Fibroblast of lung (primary cell): Measurements from ENCODE around the gene TTC23. TPM values are rescaled to one million over a fixed set of nuclear protein-coding genes. Genes with fewer than 3 reads are reported as not detected.

Experiments used
- DNase-seq, 2 donors: peaks; one replicate each; pipeline versions ENCODE4 v3.0.0 to v3.0.0-alpha.2; 2010; ENCODE audit warnings: low read depth in 2 of 2
- H2AFZ ChIP-seq: 2 replicates; pipeline ENCODE4 v1.5.1; 2012; ENCODE audit warnings: low read length, control low read depth, inconsistent platforms
- H3K27ac ChIP-seq: 2 replicates; pipeline ENCODE4 v1.5.1; 2011; ENCODE audit warnings: low read length, control low read depth; ENCODE audit not compliant: insufficient read depth
- H3K27me3 ChIP-seq: 2 replicates; pipeline ENCODE4 v1.5.1; 2011; ENCODE audit warnings: mild to moderate bottlenecking, low read length; ENCODE audit not compliant: control insufficient read depth, insufficient read depth
- H3K36me3 ChIP-seq: 2 replicates; pipeline ENCODE4 v1.5.1; 2011; ENCODE audit warnings: low read length; ENCODE audit not compliant: control insufficient read depth, insufficient read depth
- H3K4me1 ChIP-seq: 2 replicates; pipeline ENCODE4 v1.5.1; 2011; ENCODE audit warnings: low read length; ENCODE audit not compliant: control insufficient read depth, insufficient read depth; ENCODE audit errors: extremely low read depth
- H3K4me2 ChIP-seq: 2 replicates; pipeline ENCODE4 v1.5.1; 2011; ENCODE audit warnings: low read length, control low read depth; ENCODE audit not compliant: insufficient read depth; ENCODE audit errors: extremely low read depth
- H3K4me3 ChIP-seq, 4 experiments: fragments of 200-600 bp in 1 of 4; sonication (generic) in 1 of 4; replicated peaks in 1 of 4; 2 replicates each; pipeline ENCODE4 v1.5.1; 2011 to 2016; ENCODE audit warnings: low read length in 4 of 4, low read depth in 3 of 4, mild to moderate bottlenecking in 3 of 4, control low read depth in 2 of 4, inconsistent platforms in 1 of 4, mixed read lengths in 1 of 4; ENCODE audit not compliant: insufficient read depth in 1 of 4; ENCODE audit errors: control extremely low read depth in 1 of 4
- H3K79me2 ChIP-seq: 2 replicates; pipeline ENCODE4 v1.5.1; 2012; ENCODE audit warnings: mild to moderate bottlenecking, low read length, inconsistent platforms; ENCODE audit not compliant: control insufficient read depth, insufficient read depth
- H3K9ac ChIP-seq: 2 replicates; pipeline ENCODE4 v1.5.1; 2011; ENCODE audit warnings: mild to moderate bottlenecking, low read length, control low read depth; ENCODE audit not compliant: insufficient read depth
- H3K9me3 ChIP-seq: 2 replicates; pipeline ENCODE4 v1.5.1; 2012; ENCODE audit warnings: low read depth, low read length; ENCODE audit not compliant: control insufficient read depth, insufficient read depth
- H4K20me1 ChIP-seq: 2 replicates; pipeline ENCODE4 v1.5.1; 2011; ENCODE audit warnings: low read length; ENCODE audit not compliant: control insufficient read depth, insufficient read depth; ENCODE audit errors: extremely low read depth
- EZH2 ChIP-seq: IDR thresholded peaks from 2 replicates; pipeline ENCODE4 v1.5.1; 2012; ENCODE audit warnings: low read length, control low read depth, mild to moderate bottlenecking; ENCODE audit errors: missing control alignments
- polyA plus RNA-seq, 2 donors: library from polyadenylated mRNA; depleted of rRNA in 1 of 2; stranded (reverse) in 1 of 2; unstranded in 1 of 2; fragments of >200 nt; gene quantifications; 2 replicates each; pipeline ENCODE4 v1.2.1, GENCODE V29; 2011 to 2012; ENCODE audit warnings: missing spikeins in 1 of 2
- total RNA-seq: library from RNA; depleted of rRNA; stranded (reverse); fragments of >200 nt; gene quantifications from 2 replicates; pipeline ENCODE4 v1.2.1, GENCODE V29; 2014
- TF ChIP-seq, protein P1 (sequence below), 2 donors: IDR thresholded peaks in 1 of 2; conservative IDR thresholded peaks in 1 of 2; 1 replicate in 1 of 2; 2 replicates in 1 of 2; pipeline ENCODE4 v1.5.1; 2011 to 2012; ENCODE audit warnings: low read length in 2 of 2, control low read depth in 1 of 2, inconsistent platforms in 1 of 2, low read depth in 1 of 2, mild to moderate bottlenecking in 1 of 2

TTC23 gene
- total and polyA plus RNA-seq, 2 donors (not counting 1 experiment from before 2014, with no cell fraction given) = 3.5 to 30.4 TPM

DNA sequence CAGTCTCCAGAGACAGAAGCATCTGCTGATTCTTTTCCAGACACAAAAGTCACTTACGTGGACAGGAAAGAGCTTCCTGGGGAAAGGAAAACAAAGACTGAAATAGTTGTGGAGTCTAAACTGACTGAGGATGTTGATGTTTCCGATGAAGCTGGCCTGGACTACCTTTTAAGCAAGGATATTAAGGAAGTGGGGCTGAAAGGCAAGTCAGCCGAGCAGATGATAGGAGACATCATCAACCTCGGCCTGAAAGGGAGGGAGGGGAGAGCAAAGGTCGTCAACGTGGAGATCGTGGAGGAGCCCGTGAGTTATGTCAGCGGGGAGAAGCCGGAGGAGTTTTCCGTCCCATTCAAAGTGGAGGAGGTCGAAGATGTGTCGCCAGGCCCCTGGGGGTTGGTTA, 119.1 kb downstream of the TTC23 start:
- Histone ChIP-seq H3K36me3 (peaks cover 3% of the 10 kb centered on the region), H3K79me2 (no peaks in the 10 kb centered on the region), H3K9me3 (no peaks in the 10 kb centered on the region), H3K4me2 (no peak overlapping the region), H3K4me1 (no peaks in the 10 kb centered on the region), H3K27ac (no peak overlapping the region), H2AFZ (no peak overlapping the region), H3K4me3 (no peak overlapping the region), H3K27me3 (no peaks in the 10 kb centered on the region), H4K20me1 (no peaks in the 10 kb centered on the region), H3K9ac (no peak overlapping the region)
- no peak for TF ChIP-seq EZH2
- TF ChIP-seq, protein P1, sequence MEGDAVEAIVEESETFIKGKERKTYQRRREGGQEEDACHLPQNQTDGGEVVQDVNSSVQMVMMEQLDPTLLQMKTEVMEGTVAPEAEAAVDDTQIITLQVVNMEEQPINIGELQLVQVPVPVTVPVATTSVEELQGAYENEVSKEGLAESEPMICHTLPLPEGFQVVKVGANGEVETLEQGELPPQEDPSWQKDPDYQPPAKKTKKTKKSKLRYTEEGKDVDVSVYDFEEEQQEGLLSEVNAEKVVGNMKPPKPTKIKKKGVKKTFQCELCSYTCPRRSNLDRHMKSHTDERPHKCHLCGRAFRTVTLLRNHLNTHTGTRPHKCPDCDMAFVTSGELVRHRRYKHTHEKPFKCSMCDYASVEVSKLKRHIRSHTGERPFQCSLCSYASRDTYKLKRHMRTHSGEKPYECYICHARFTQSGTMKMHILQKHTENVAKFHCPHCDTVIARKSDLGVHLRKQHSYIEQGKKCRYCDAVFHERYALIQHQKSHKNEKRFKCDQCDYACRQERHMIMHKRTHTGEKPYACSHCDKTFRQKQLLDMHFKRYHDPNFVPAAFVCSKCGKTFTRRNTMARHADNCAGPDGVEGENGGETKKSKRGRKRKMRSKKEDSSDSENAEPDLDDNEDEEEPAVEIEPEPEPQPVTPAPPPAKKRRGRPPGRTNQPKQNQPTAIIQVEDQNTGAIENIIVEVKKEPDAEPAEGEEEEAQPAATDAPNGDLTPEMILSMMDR (conservative IDR thresholded peaks at IDR 0.05 in 1 of 2, IDR thresholded peaks at IDR 0.05 in 1 of 2; ENCODE audit: low read depth in 1 of 2, low read length in 2 of 2) = no peak
- DNase-seq = no peak

DNA sequence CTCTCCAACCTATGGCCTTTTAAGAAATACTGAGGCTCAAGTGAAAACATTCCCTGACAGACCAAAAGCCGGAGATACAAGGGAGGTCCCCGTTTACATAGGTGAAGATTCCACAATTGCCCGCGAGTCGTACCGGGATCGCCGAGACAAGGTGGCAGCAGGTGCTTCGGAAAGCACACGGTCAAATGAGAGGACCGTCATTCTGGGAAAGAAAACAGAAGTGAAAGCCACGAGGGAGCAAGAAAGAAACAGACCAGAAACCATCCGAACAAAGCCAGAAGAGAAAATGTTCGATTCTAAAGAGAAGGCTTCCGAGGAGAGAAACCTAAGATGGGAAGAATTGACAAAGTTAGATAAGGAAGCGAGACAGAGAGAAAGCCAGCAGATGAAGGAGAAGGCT, 119.7 kb downstream of the TTC23 start:
- no peaks in the 10 kb centered on the region for H3K9me3 ChIP-seq
- no peak overlapping the region for H3K4me3 ChIP-seq
- H3K9ac ChIP-seq = no peak overlapping the region
- DNase-seq = no peak
- H3K27ac ChIP-seq = no peak overlapping the region
- no peak overlapping the region for H3K4me2 ChIP-seq
- no peak for TF ChIP-seq EZH2
- TF ChIP-seq, protein P1 (conservative IDR thresholded peaks at IDR 0.05 in 1 of 2, IDR thresholded peaks at IDR 0.05 in 1 of 2; ENCODE audit: low read depth in 1 of 2, low read length in 2 of 2) = no peak
- H2AFZ ChIP-seq = no peak overlapping the region
- no peaks in the 10 kb centered on the region for H4K20me1 ChIP-seq
- H3K27me3 ChIP-seq = no peaks in the 10 kb centered on the region
- no peaks in the 10 kb centered on the region for H3K79me2 ChIP-seq
- peaks cover 3% of the 10 kb centered on the region for H3K36me3 ChIP-seq
- H3K4me1 ChIP-seq = peaks cover 2% of the 10 kb centered on the region

DNA sequence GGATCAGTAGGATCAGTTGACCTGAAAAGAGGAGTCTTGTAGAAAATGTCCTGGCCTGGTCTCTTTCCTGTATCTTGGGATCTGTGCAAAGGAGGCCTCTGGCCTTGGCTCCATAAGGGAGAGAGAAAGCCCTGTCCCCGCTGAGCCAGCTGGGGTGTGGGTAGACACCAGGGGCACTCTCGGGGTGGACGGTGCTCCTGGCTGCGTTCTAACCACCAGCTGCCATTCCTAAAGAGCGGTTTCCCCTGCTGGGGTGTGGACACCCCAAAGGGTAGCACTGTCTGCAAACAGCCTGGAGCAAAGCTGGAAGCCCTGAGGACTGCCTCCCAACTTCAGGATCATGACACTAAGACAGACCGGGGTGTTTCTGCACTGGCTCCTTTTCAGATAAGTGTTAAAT, 121.0 kb downstream of the TTC23 start:
- Histone ChIP-seq H4K20me1 (no peaks in the 10 kb centered on the region), H3K27ac (no peak overlapping the region), H2AFZ (no peak overlapping the region), H3K4me1 (peaks cover 12% of the 10 kb centered on the region), H3K27me3 (no peaks in the 10 kb centered on the region), H3K9ac (no peak overlapping the region), H3K36me3 (peaks cover 3% of the 10 kb centered on the region), H3K79me2 (no peaks in the 10 kb centered on the region), H3K4me2 (no peak overlapping the region), H3K4me3 (no peak overlapping the region), H3K9me3 (no peaks in the 10 kb centered on the region)
- TF ChIP-seq, protein P1 (conservative IDR thresholded peaks at IDR 0.05 in 1 of 2, IDR thresholded peaks at IDR 0.05 in 1 of 2; ENCODE audit: low read depth in 1 of 2, low read length in 2 of 2) = no peak
- TF ChIP-seq EZH2 = no peak
- no peak for DNase-seq
